MM.1S (cell line): ENCODE measurements around the gene YEATS2.

Experiments
- DNase-seq: peaks from one replicate; pipeline ENCODE4 v3.0.0-alpha.2; 2015
- H2AFZ ChIP-seq: fragments of 300-600 bp; sonication (generic); 2 replicates; pipeline ENCODE4 v1.6.0; 2016; ENCODE audit warnings: antibody characterized with exemption, low read length
- H3F3A ChIP-seq: fragments of 300-600 bp; sonication (generic); 2 replicates; pipeline ENCODE4 v1.6.1; 2016; ENCODE audit warnings: mild to moderate bottlenecking, antibody characterized with exemption, low read length, moderate library complexity, mixed read lengths; ENCODE audit not compliant: insufficient read depth
- H3K27ac ChIP-seq: fragments of 300-600 bp; sonication (generic); 2 replicates; pipeline ENCODE4 v1.5.1; 2016; ENCODE audit warnings: mild to moderate bottlenecking, low read length
- H3K27me3 ChIP-seq: fragments of 300-600 bp; sonication (generic); replicated peaks from 2 replicates; pipeline ENCODE4 v1.6.0; 2016; ENCODE audit warnings: low read length; ENCODE audit not compliant: insufficient read depth
- H3K36me3 ChIP-seq: fragments of 300-600 bp; sonication (generic); replicated peaks from 2 replicates; pipeline ENCODE4 v1.6.1; 2016; ENCODE audit warnings: mild to moderate bottlenecking, low read length, mixed read lengths; ENCODE audit not compliant: insufficient read depth
- H3K4me1 ChIP-seq: fragments of 300-600 bp; sonication (generic); 2 replicates; pipeline ENCODE4 v1.6.1; 2016; ENCODE audit warnings: low read length, mixed read lengths
- H3K4me2 ChIP-seq: fragments of 300-600 bp; sonication (generic); 2 replicates; pipeline ENCODE4 v1.6.0; 2016; ENCODE audit warnings: low read depth, low read length
- H3K4me3 ChIP-seq: fragments of 300-600 bp; sonication (generic); 2 replicates; pipeline ENCODE4 v1.5.1; 2016; ENCODE audit warnings: low read length, mixed read lengths
- H3K79me2 ChIP-seq: fragments of 300-600 bp; sonication (generic); 2 replicates; pipeline ENCODE4 v1.6.1; 2016; ENCODE audit warnings: mixed run types, low read length, mixed read lengths
- H3K9ac ChIP-seq: fragments of 300-600 bp; sonication (generic); 2 replicates; pipeline ENCODE4 v1.6.1; 2016; ENCODE audit warnings: low read length, mixed read lengths
- H3K9me2 ChIP-seq: fragments of 300-600 bp; sonication (generic); replicated peaks from 2 replicates; pipeline ENCODE4 v1.6.1; 2016; ENCODE audit warnings: mild to moderate bottlenecking, low read length, mixed read lengths; ENCODE audit not compliant: insufficient read depth
- H3K9me3 ChIP-seq: fragments of 300-600 bp; sonication (generic); replicated peaks from 2 replicates; pipeline ENCODE4 v1.6.1; 2016; ENCODE audit warnings: mild to moderate bottlenecking, low read length, mixed read lengths; ENCODE audit not compliant: insufficient read depth
- H4K20me1 ChIP-seq: fragments of 300-600 bp; sonication (generic); 2 replicates; pipeline ENCODE4 v1.6.1; 2016; ENCODE audit warnings: mild to moderate bottlenecking, low read length, moderate library complexity, mixed read lengths; ENCODE audit not compliant: insufficient read depth
- EZH2 ChIP-seq: fragments of 300-600 bp; sonication (generic); optimal IDR thresholded peaks from 2 replicates; pipeline ENCODE3; 2017; ENCODE audit warnings: low read depth, mild to moderate bottlenecking, antibody characterized with exemption, low read length, mixed read lengths
- EZH2phosphoT487 ChIP-seq: fragments of 300-600 bp; sonication (generic); IDR thresholded peaks from 2 replicates; pipeline ENCODE4 v1.6.1; 2018; ENCODE audit warnings: antibody characterized with exemption, low read length
- TF ChIP-seq, protein P1 (sequence below): fragments of 300-600 bp; sonication (generic); IDR thresholded peaks from 2 replicates; pipeline ENCODE4 v1.5.1; 2016; ENCODE audit warnings: antibody characterized with exemption, low read length, mixed read lengths

Gene YEATS2

DNA sequence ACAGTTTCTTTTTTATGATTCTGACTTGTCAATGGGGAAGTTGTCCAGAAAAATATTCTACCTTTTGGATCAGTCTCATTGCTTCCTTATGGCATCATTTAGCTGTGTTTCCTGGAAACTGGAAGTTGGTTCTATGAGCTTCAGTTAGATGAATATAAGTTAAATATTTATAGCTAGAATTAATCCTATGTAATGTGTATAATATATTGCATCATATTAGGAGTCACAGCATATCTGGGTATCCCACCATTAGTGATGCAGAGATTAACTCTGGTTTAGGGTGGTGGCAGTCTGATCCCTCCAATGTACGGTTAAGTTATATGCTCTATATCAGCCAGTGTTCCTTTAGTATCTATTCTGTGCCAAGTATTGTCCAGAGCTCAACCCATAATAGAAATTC lies 42.9 kb upstream of the YEATS2 start:
- Histone ChIP-seq H3K4me1 (no peaks in the 10 kb centered on the region), H3K9ac (no peak overlapping the region), H3K36me3 (no peaks in the 10 kb centered on the region), H3K27me3 (no peaks in the 10 kb centered on the region), H3K4me3 (no peak overlapping the region), H3K9me2 (no peaks in the 10 kb centered on the region), H3K79me2 (peaks cover 9% of the 10 kb centered on the region; the same call in 1 of the 2 replicates), H2AFZ (no peak overlapping the region), H3F3A (no peaks in the 10 kb centered on the region), H3K27ac (no peak overlapping the region), H3K4me2 (no peak overlapping the region), H4K20me1 (no peaks in the 10 kb centered on the region), H3K9me3 (no peaks in the 10 kb centered on the region)
- TF ChIP-seq EZH2: no peak
- TF ChIP-seq, protein P1, sequence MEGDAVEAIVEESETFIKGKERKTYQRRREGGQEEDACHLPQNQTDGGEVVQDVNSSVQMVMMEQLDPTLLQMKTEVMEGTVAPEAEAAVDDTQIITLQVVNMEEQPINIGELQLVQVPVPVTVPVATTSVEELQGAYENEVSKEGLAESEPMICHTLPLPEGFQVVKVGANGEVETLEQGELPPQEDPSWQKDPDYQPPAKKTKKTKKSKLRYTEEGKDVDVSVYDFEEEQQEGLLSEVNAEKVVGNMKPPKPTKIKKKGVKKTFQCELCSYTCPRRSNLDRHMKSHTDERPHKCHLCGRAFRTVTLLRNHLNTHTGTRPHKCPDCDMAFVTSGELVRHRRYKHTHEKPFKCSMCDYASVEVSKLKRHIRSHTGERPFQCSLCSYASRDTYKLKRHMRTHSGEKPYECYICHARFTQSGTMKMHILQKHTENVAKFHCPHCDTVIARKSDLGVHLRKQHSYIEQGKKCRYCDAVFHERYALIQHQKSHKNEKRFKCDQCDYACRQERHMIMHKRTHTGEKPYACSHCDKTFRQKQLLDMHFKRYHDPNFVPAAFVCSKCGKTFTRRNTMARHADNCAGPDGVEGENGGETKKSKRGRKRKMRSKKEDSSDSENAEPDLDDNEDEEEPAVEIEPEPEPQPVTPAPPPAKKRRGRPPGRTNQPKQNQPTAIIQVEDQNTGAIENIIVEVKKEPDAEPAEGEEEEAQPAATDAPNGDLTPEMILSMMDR: no peak
- TF ChIP-seq EZH2phosphoT487: no peak
- DNase-seq: no peak

DNA sequence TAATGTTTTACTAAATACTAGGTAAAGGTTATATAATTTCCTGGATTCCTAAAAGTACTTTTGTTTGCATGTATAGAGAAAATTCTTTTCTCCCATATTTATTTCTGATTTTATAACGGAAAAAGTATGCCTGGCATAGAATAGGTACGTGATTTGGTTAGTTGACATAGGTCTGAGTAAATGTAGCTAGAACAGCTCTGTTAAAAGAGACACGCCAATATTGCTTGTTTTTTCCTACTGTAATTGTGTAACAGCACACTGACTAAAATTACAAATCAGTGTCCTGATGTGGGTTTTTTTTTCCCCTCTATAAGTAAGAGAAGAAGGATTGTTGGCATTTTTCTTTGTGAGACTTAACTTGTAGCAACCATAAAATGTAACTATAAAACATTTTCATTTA lies 35.5 kb upstream of the YEATS2 start:
- Histone ChIP-seq H3K4me3 (no peak overlapping the region), H3K79me2 (peaks cover 6% of the 10 kb centered on the region; the same call in 1 of the 2 replicates), H3K27ac (no peak overlapping the region), H3K4me1 (no peaks in the 10 kb centered on the region), H3K9me3 (no peaks in the 10 kb centered on the region), H3K36me3 (no peaks in the 10 kb centered on the region), H2AFZ (no peak overlapping the region), H3F3A (no peaks in the 10 kb centered on the region), H3K4me2 (no peak overlapping the region), H3K9me2 (no peaks in the 10 kb centered on the region), H4K20me1 (no peaks in the 10 kb centered on the region), H3K27me3 (no peaks in the 10 kb centered on the region), H3K9ac (no peak overlapping the region)
- TF ChIP-seq EZH2 (no peak), EZH2phosphoT487 (no peak)
- TF ChIP-seq, protein P1: no peak
- DNase-seq: no peak

DNA sequence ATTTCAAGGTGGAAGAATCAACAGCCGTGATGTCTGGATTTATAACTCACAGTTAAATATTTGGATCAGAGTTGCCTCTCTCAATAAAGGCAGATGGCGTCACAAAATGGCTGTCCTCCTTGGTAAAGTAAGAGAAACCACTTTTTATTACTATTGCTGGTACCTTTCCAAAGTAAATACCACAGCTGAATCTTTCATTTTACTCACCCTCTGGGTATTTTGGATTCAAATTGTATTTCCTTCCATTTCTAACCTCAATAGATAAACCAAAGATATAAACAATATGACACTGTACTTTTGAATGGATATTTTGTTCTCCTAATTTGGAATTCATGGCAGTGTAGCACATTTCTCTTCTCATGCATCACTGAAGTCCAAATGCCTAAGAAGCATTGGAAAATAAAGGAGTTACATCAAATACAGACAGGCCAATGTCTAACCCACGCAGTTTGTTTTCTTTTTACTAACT lies 32.6 kb upstream of the YEATS2 start:
- no peaks in the 10 kb centered on the region for H3K4me1 ChIP-seq
- H3K79me2 ChIP-seq: peaks cover 6% of the 10 kb centered on the region; the same call in 1 of the 2 replicates
- H3K9me3 ChIP-seq: no peaks in the 10 kb centered on the region
- H3K9me2 ChIP-seq: no peaks in the 10 kb centered on the region
- no peak for DNase-seq
- H3F3A ChIP-seq: no peaks in the 10 kb centered on the region
- no peak overlapping the region for H3K27ac ChIP-seq
- H4K20me1 ChIP-seq: no peaks in the 10 kb centered on the region
- H3K27me3 ChIP-seq: no peaks in the 10 kb centered on the region
- H2AFZ ChIP-seq: no peak overlapping the region
- no peak overlapping the region for H3K4me2 ChIP-seq
- H3K4me3 ChIP-seq: no peak overlapping the region
- H3K9ac ChIP-seq: no peak overlapping the region
- no peaks in the 10 kb centered on the region for H3K36me3 ChIP-seq
- TF ChIP-seq, protein P1: no peak
- TF ChIP-seq EZH2 (no peak), EZH2phosphoT487 (no peak)
